ENCODE measurements around the gene RFFL. TPM values are rescaled to one million over a fixed set of nuclear protein-coding genes. Genes with fewer than 3 reads are reported as not detected.

The RFFL gene
- total RNA-seq, 1 experiment from 2014 or later, result 23.7 TPM

DNA sequence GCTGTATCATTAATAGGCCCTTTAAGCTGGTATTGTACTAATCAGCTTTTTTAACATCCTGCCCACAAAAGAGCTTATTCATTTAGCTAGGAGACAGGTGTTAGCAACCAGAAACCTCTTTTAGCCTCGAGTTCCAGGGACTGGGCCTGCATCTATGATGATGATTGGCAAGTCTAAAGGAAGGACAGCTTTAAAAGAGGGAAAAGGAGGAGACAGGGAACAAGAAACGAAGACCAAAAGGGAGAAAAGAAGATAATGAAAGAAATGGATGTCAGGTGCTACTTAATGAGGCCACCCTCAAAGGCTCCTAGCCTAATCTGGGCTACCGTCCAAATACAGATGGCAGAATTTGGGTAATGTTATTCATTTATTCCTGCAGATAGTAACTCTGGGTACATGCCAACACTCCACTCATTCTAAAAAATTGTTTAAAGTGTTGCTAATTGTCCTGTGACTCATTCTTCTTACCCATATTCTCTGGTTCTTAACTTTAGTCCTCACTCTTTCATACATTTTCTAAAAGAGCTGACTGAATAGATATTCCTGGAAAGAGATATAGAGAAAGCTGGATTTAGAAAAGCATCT lies 18.7 kb upstream of the RFFL start:
- peak; percentile 87 for DNase-seq (ENCODE audit: low read depth)

DNA sequence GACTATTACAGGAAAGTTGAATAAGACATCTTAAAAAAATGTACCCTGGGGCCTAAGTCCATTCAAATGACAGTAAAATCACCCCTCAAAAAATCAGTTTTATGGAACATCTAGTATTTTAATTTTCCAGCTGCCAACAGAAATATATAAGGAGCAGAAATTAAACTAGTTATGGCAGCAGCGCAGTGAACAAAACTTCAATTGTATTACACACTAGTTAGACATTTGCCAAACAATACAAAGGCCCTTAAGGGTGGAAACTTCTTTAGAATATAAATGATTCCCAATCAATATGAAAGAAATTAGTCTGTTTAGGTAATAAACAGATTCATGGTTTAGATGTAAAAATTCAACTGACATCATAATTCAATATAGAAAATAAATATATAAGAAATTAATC lies 18.1 kb upstream of the RFFL start:
- no peak for DNase-seq (ENCODE audit: low read depth)

DNA sequence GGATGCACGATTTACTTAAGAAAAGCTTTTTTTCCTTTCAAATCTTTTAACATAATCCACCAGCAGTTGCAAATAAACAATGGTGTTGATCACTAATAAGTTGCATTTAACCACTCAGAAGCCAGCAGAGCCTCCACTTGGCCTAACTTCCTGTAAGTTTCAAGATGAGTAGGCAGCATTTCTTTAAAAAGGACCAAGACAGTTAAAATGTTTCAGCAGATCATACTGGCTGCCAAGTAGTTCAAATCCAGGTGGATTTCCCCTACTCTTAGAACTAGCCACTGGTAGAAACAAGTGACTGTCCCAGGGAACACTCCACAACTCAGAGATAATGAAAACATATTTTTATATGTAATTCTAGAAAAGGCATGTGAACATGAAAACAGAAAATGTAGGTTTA lies 17.0 kb upstream of the RFFL start:
- DNase-seq (ENCODE audit: low read depth), result no peak

DNA sequence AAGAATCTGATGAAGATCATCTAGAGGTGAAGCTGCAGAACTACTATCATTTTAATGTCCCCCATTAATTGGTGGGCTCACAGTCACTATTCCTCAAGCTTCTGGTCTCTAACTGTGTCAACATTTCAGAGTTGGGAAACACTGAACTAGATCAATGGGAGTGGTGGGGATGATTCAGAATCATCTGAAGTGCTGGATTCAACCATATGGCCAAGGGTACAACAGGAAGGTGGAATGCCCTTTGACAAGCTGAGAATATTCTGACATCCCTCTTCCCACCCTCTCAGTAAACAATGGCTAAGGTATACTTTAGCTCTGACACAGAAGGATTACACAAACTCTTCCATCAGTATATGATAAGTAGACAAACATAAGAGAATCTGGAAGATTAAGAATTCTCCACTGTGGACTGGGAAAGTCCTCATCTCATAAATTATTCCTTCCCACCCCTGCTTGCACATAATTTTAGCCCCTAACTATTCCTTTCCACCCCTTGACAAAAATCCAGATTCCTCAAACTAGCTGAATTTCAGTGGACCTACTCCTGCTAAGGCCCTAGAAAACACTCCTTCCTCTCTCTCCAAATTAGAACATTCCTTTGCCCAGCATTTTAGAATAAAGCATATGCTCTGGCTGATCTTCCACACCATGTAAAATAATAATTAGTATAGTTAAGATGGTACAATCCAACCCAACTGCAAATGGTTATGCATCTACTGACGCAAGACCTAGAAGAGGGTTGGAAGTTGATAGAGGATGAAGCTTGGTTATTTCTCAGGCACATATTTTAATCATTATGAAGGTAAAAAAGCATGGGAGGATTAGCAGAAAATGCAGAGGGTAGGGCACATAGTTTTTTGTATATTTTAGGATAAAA lies 16.3 kb upstream of the RFFL start:
- DNase-seq (ENCODE audit: low read depth), result peak; percentile 78

DNA sequence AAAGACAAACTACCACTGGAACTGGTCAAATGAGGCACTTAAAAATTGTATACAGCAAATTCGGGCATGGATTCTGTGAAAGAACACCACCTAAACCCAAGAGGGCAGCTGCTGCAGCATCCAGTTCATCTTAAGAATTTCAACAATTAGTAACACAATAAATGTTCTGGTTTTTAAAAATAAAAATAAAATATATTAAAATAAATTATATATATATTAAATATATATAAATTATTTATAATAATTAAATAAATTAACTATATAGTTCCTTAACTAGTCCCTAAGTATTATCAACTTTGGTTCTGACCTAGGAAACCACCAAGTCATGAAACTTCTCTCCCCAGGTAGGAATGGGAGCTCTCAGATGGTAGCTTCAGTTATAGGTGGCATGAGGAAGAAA lies 13.4 kb upstream of the RFFL start:
- DNase-seq (ENCODE audit: low read depth), result no peak

DNA sequence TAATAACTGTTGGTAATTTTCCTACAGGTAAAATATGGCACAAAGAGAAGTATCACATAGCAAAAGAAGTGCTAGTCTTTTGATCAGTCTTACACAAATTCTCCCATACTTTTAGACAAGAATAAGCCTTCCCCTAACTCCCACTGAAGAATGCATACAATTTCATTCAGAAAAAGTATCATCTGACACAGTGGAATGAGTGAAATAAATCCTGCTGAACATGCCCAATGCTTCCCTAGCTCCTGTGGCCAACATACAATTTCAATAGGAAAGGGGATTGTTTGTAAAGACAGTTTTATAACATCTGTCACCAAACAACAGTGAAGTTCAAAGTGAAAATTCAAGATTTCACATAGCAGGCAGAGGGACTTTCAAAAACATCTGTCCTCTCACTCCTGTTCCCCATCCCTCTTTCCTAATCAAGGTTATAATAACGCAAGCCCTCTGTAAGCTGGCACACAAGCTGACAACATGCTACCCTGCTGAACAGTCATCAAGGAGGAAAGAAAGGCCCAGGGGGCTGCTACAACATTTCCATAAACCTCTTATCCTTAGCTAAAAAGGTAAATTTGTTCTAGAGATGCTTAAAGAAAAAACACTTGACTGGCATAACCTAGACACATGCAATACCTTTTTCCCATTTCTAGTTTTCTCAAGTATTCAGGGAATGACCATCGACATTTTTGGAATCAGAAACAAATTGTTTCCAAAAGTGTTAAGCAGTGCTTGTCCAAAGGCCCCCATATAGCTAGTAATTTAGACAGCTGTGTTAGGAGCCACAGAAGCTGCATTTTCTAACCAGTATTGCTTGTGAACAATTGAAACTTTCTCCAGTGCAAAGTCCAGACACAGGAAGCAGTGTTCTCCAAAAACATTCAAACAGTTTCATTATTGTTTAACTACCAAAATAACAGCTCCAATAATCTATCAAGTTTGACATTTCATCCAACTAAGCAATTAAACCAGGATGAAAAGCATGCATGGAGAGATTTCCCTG lies 11.5 kb upstream of the RFFL start:
- DNase-seq (ENCODE audit: low read depth), result no peak

DNA sequence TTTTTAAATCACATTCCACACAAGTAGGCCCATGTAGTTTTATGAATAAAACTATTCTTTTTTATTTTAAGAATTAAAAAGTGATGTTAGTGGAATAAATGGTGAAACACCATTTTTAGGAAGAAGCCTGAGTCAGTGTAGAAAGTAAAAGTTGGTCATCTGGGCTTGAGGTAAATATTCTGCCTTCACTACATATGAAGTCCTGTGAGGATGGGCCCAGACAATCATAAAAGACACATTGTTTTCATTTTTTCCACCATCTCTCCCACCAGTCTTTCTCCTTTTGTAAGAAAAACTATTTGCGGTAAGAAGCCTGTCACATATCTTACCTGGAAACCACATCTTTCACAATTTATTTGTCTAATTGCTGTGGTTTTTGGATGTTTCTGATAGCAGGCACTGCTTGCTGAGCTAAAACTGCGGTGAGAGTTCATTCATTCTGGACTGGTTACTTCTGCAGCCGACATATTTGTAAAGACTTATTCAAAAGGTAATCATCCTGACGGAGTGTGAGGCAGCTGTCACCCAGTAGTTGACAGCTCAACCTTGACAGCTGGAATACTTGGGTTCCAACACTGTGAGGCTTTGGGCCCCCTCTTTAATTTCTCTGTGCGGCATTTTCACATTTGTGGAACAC lies 10.6 kb upstream of the RFFL start:
- no peak for DNase-seq (ENCODE audit: low read depth)

DNA sequence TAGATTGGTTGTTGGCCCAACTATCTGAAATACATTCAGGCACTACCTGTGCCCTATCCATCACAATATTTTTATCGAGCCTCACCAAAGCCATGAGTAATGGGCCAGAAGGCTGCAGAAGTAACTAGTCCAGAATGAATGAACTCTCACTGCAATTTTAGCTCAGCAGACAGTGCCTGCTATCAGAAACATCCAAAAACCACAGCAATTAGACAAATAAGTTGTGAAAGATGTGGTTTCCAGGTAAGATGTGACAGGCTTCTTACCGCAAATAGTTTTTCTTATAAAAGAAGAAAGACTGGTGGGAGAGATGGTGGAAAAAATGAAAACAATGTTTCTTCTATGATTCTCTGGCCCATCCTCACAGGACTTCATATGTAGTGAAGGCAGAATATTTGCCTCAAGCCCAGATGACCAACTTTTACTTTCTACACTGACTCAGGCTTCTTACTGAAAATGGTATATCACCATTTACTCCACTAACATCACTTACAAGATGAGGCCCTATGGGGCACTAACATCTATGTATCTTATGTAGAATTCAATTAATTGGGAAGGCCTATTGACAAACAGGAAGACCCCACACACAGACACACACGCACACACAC lies 9.8 kb upstream of the RFFL start:
- DNase-seq (ENCODE audit: low read depth), result no peak

DNA sequence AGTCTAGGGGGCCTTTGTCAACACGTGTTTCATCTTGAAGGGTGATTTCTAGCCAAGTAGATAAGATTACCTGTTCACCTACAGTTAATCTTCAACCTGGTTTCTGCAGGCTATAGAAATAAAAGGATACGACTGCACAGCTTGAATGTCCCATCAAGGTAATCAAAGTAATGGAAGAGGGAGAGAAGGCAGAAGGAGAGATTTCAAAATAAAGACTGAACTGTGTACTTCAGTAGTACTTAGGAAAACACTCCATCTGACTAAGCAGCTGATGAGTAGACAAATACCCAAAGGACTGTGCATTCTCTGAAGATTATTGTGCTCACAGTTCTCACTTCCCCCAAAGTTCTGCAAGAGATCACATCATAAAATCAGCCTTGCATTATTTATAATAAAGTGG lies 5.8 kb upstream of the RFFL start:
- DNase-seq (ENCODE audit: low read depth), result no peak

DNA sequence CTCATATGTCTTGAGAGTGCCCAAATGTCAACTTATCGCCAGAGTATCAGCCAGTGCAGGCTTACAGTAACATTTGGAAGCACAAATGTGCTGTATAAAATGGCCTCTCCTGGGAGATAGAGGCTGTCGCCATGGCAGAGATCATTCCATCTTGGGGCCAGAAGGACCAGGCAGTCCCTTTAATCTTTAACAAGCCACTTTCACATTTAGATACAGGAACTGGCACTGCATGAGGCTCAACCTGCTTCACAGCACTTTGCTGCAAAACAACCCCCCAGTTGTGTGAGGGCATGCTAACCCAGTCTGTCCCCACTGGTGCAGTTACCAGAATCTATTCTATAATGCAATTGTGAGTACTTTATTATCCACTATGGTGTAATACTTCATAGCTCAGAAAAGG lies 4.7 kb upstream of the RFFL start:
- no peak for DNase-seq (ENCODE audit: low read depth)

DNA sequence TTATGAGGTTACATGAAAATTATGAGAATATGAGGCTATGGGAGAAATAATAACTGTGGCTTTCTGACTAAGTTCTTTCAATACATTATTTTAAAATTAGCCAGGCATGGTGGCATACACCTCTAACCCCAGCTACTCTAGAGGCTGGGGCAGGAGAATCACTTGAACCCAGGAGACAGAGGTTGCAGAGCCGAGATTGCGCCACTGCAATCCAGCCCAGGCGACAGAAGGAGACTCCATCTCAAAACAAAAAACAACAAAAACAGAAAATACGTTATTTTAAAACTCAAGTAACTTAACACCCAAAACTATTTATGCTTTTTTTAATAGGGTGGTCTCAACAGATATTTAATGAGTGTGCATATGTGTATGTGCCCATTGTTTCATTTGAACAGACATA lies 2.4 kb upstream of the RFFL start:
- no peak for DNase-seq (ENCODE audit: low read depth)

DNA sequence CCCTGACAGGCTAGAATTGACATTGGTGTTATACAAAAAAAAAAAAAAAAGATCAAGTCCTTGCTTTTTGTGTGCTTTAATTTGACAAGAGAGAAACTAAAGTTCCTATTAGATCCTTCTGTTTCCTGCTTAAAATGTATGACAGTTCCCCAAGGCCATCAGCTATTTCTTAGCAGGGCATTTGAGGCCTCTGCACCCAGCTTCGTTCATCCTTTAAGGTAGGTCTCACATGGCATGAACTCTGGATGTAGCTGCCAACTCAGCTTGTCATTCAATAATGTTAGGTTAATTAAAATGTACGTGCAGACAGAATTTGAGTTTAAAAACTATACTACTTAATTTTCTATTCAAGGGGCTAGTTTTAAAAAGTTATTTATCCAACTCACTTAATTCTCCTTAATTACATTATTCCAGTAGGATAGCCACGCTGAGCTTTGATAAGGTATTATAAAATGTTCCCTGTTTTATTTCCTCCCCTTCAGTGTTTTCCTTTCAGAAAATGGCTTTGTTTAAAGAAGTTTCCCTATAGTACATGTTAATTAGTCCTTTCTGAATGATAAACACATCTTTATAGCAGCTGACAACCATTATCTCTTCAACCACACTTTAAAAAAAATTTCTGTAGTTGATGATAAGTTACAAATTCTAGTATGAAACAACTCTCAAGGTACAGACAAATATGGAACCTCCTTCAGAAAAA lies 1.2 kb upstream of the RFFL start:
- DNase-seq (ENCODE audit: low read depth), result no peak

DNA sequence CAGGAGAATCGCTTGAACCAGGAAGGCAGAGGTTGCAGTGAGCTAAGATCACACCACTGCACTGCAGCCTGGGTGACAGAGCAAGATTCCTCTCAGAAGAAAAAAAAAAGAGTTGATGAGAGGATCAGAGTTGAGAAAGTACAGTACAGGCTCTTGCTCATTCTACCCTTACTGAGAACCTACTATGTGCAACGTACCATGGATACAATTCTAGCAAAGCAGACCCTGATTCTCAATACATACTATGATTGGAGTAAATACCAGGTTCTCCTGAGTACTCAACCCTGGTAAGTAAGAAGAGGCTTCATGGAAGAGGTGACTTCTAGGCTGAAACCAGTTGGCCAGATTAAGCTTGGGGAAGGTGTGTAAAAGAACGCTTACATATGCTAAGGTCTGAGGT lies 1.2 kb downstream of the RFFL start:
- no peak for DNase-seq (ENCODE audit: low read depth)

DNA sequence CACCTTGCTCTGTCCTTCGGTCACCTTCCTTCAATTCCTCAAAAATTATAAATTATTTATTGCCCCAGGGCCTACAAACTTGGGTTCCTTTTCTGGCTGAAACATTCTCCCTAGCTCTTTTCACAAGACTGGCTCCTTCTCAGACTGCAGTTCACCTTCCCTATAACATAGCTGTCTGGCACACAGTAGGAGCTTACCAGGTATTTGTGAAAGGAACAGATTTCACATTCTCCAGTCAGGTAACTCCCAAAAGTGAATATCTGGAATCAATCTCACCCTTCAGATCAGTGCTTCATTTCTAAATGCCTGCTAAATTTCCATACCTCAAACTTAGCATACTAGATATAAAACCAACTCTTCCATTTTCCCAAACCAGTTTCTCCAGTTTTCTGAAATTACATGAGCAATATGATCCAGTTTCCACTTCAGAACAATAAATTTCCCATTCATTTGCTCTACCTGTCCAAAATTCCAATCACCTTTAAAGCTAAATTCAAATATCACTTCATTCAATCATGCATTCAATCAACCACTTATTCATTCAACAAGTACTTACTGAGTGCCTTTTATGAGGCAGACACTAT lies 6.1 kb downstream of the RFFL start:
- no peak for DNase-seq (ENCODE audit: low read depth)

DNA sequence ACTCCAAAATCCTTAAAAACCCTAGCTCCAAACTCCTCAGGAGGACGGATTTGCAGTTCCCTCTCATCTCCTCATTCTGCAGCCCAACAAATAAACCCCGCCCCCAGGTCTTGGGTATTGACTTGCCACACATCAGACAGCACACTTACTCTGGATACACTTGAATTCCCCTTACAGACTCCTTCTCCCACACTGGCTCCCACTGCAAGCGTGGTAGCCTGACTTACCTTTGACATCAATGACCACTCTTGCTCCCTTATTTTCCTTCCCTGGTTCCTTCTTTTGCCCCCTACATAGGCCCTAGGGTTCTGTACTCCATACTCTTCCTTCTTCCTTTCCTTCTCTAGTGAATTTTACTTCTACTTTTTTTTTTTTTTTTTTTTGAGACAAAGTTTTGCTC lies 7.5 kb downstream of the RFFL start:
- no peak for DNase-seq (ENCODE audit: low read depth)

DNA sequence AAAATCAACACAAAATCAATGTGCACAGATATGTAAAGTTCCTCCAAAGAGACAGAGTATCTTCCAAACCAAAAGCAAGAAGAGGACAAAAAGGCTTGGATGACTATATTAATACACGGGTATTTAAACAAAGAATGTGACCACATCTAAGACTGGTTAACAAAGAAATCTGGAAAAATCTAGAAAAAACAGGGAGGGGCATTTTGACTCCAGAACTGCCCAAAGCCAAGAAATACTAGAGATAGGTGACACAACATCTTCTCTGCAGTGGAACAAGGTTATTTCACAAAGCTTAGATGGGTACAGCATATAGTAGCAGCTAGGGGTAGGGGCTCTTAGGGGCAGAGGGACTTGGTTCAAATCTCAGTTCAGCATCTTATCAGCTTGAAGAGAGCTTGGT lies 10.3 kb downstream of the RFFL start:
- no peak for DNase-seq (ENCODE audit: low read depth)

DNA sequence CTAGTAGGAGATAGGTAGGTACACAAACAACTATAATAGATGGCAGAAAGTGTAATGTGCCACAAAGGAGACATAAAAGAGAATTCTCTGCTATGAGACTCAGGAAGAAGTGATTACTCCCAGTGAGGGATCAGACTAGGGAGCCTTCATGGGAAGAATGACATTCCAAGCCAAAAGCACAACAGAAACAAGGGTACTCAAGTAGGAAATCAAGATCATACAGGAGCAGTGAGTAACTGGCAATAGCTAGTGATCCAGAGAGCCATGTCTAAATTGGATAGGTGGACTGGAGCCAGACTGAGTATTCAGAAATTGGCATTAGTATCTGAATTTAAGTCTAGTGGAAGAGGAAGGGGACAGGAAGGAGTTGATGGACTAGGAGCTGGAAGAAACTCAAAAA lies 10.7 kb downstream of the RFFL start:
- no peak for DNase-seq (ENCODE audit: low read depth)

DNA sequence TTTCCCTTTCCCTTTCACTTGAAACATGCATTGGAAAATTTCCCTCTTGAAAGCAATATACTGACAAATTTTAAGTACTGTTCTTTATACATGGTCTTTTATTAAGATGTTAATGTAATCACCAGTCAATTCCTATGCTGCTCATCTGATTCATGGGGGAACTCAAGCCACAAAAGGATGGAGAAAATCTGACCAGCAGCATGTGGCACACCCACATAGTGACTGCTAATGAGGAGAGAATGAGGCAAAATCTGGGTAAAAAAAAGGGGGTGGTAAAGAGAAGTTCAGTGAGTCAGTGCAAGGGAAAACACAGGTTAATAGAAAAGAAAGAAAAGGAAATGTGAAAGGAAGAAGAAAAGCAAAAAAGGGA lies 11.3 kb downstream of the RFFL start:
- DNase-seq (ENCODE audit: low read depth), result peak; percentile 47

DNA sequence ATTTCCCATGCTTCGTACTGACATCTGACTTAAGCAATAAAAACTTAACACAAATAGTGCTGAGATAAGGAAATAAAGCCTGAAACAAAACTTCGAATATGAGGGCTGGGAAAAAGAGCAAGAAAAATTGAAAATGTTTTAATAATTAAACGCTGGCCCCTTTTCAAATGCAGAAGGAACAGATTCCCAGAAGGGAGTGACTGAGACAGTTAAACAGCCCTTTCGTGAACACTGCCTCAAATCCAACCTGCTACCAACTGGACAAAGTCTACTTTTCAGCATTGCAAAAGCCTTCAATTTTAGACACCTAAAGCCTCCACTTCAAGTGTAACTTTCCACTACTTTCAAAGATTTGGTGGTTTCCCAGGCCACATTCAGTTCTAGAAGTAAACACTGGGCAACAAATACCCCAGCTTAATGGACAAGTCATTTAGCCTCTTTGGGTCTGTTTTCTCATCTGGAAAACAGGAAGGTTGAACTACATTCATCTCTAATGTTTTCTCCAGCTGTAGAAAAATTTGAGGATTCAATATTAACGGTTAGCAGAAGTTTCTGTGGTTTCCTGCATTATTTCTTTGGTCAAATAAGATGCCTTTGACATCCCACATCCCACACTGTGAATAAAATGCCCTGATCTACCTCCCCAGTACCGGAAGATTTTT lies 11.8 kb downstream of the RFFL start:
- no peak for DNase-seq (ENCODE audit: low read depth)

DNA sequence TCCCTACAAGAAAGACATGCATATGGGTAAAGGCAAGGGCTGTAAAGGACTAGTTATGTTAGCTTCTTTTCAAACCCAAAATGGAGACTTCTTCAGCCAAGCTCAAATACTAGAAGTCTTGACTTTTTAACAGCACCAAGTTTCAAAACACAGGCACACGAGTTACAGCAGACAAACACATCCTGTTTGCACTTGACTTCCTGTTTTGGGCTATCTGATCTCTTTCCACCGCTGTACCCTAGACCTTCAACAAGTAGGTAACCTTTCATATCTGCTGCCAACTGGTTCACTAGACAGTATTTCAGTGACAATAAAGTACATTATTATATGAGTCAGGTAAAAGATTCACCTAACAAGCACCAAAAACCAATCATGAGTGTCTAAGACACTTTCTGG lies 12.3 kb downstream of the RFFL start:
- DNase-seq (ENCODE audit: low read depth), result no peak
